HG03066 (cell line): Measurements from ENCODE around the gene MEF2B.
"Not testable (repeated sequence)": the region's sequence is repeated elsewhere in the genome, so short reads cannot be mapped to it uniquely, and the experiment has no call there.

ENCODE experiments used
- ATAC-seq: cut with Tn5 transposase; IDR thresholded peaks from one replicate; pipeline ENCODE4 v1.9.1; 2021; ENCODE audit warnings: low read depth; ENCODE audit not compliant: unreplicated experiment

MEF2B gene

GRCh38 chr19:19102566-19102965 lies 67.5 kb downstream of the MEF2B start:
- not testable (repeated sequence) for ATAC-seq

- ATAC-seq, result no peak
Measured at GRCh38 chr19:19101540-19101939, 68.5 kb downstream of the MEF2B start.

GRCh38 chr19:19098703-19099632 lies 71.1 kb downstream of the MEF2B start:
- no peak for ATAC-seq

- no peak for ATAC-seq
Measured at GRCh38 chr19:19098084-19098702, 71.9 kb downstream of the MEF2B start.

- ATAC-seq, result no peak
Measured at GRCh38 chr19:19096641-19097627, 73.1 kb downstream of the MEF2B start.

GRCh38 chr19:19095691-19096090 lies 74.4 kb downstream of the MEF2B start:
- no peak for ATAC-seq
